Neural progenitor cell (in vitro differentiated cells): ENCODE results near the gene RIC3. TPM values are rescaled to one million over a fixed set of nuclear protein-coding genes. Genes with fewer than 3 reads are reported as not detected.

Source experiments
- DNase-seq: peaks from one replicate; pipeline ENCODE4 v3.0.0-alpha.2; 2016; ENCODE audit warnings: low spot score
- H2AFZ ChIP-seq: fragments of 200-600 bp; sonication (generic); replicated peaks from 2 replicates; pipeline ENCODE4 v1.6.1; 2016; ENCODE audit warnings: antibody characterized with exemption
- H3F3A ChIP-seq: fragments of 200-600 bp; sonication (generic); 2 replicates; pipeline ENCODE4 v1.6.1; 2016; ENCODE audit warnings: antibody characterized with exemption, low read depth
- H3K27ac ChIP-seq: fragments of 200-600 bp; sonication (generic); 2 replicates; pipeline ENCODE4 v1.5.1; 2016; ENCODE audit warnings: mild to moderate bottlenecking
- H3K27me3 ChIP-seq: fragments of 200-600 bp; sonication (generic); 2 replicates; pipeline ENCODE4 v1.6.1; 2016; ENCODE audit warnings: mild to moderate bottlenecking, moderate library complexity
- H3K36me3 ChIP-seq: fragments of 200-600 bp; sonication (generic); 2 replicates; pipeline ENCODE4 v1.5.1; 2016
- H3K4me1 ChIP-seq: fragments of 200-600 bp; sonication (generic); 2 replicates; pipeline ENCODE4 v1.6.1; 2016; ENCODE audit warnings: mixed run types
- H3K4me2 ChIP-seq: fragments of 200-600 bp; sonication (generic); 2 replicates; pipeline ENCODE4 v1.6.1; 2016
- H3K4me3 ChIP-seq: fragments of 200-600 bp; sonication (generic); 2 replicates; pipeline ENCODE4 v1.5.1; 2016
- H3K79me2 ChIP-seq: fragments of 200-600 bp; sonication (generic); 2 replicates; pipeline ENCODE4 v1.6.1; 2016; ENCODE audit warnings: low read depth
- H3K9ac ChIP-seq: fragments of 200-600 bp; sonication (generic); 2 replicates; pipeline ENCODE4 v1.6.1; 2016
- H3K9me3 ChIP-seq: fragments of 200-600 bp; sonication (generic); 2 replicates; pipeline ENCODE4 v1.5.1; 2016; ENCODE audit warnings: low read depth
- H4K20me1 ChIP-seq: fragments of 200-600 bp; sonication (generic); 2 replicates; pipeline ENCODE4 v1.6.1; 2016; ENCODE audit warnings: low read depth
- H3K27ac Mint-ChIP-seq: 3 replicates; pipeline ENCODE4 v1.8.0; 2021; ENCODE audit warnings: mixed read lengths
- H3K27me3 Mint-ChIP-seq: 2 replicates; pipeline ENCODE4 v1.8.0; 2022; ENCODE audit warnings: low read depth, mild to moderate bottlenecking, inconsistent platforms, moderate library complexity, mixed read lengths; ENCODE audit not compliant: insufficient read depth
- H3K36me3 Mint-ChIP-seq: 3 replicates; pipeline ENCODE4 v1.8.0; 2021; ENCODE audit warnings: mixed read lengths
- H3K4me1 Mint-ChIP-seq: 3 replicates; pipeline ENCODE4 v1.8.0; 2021; ENCODE audit warnings: mixed read lengths
- H3K4me3 Mint-ChIP-seq: 3 replicates; pipeline ENCODE4 v1.8.0; 2021; ENCODE audit warnings: mild to moderate bottlenecking, moderate library complexity, mixed read lengths
- H3K9me3 Mint-ChIP-seq: 3 replicates; pipeline ENCODE4 v1.8.0; 2020; ENCODE audit warnings: mixed read lengths
- EZH2 ChIP-seq: fragments of 200-600 bp; sonication (generic); IDR thresholded peaks from 2 replicates; pipeline ENCODE4 v1.6.1; 2017; ENCODE audit warnings: antibody characterized with exemption, mild to moderate bottlenecking, moderate library complexity
- EZH2phosphoT487 ChIP-seq: fragments of 200-600 bp; sonication (generic); IDR thresholded peaks from 2 replicates; pipeline ENCODE4 v1.6.1; 2017; ENCODE audit warnings: antibody characterized with exemption
- total RNA-seq: library from RNA; depleted of rRNA; stranded (reverse); fragments of >200 nt; gene quantifications from 2 replicates; pipeline ENCODE4 v1.2.3, GENCODE V29; 2015; ENCODE audit warnings: low replicate concordance
- TF ChIP-seq, protein P1 (sequence below): fragments of 200-600 bp; sonication (generic); IDR thresholded peaks from 2 replicates; pipeline ENCODE4 v1.5.1; 2017; ENCODE audit warnings: antibody characterized with exemption, mild to moderate bottlenecking

The RIC3 gene
- total RNA-seq, 1 donor from 2014 or later: 33.7 TPM

GRCh38 chr11:8079111-8079675, 89.6 kb downstream of the RIC3 start:
- Histone ChIP-seq H3K4me1 (peaks cover 28% of the 10 kb centered on the region), H2AFZ (no peak overlapping the region), H3F3A (peaks cover 18% of the 10 kb centered on the region), H3K36me3 (no peaks in the 10 kb centered on the region), H3K27me3 (peaks cover 21% of the 10 kb centered on the region), H4K20me1 (peaks cover 20% of the 10 kb centered on the region), H3K4me2 (no peak overlapping the region), H3K27ac (no peak overlapping the region), H3K9ac (no peak overlapping the region), H3K9me3 (no peaks in the 10 kb centered on the region), H3K4me3 (no peak overlapping the region), H3K79me2 (peaks cover 15% of the 10 kb centered on the region)
- Mint-ChIP-seq H3K27ac (no peak overlapping the region), H3K36me3 (peaks cover 1% of the 10 kb centered on the region), H3K9me3 (no peaks in the 10 kb centered on the region), H3K4me3 (peak overlapping the region; percentile 79), H3K27me3 (peaks cover 24% of the 10 kb centered on the region), H3K4me1 (peaks cover 40% of the 10 kb centered on the region)
- TF ChIP-seq EZH2phosphoT487: no peak
- TF ChIP-seq EZH2: no peak
- TF ChIP-seq, protein P1, sequence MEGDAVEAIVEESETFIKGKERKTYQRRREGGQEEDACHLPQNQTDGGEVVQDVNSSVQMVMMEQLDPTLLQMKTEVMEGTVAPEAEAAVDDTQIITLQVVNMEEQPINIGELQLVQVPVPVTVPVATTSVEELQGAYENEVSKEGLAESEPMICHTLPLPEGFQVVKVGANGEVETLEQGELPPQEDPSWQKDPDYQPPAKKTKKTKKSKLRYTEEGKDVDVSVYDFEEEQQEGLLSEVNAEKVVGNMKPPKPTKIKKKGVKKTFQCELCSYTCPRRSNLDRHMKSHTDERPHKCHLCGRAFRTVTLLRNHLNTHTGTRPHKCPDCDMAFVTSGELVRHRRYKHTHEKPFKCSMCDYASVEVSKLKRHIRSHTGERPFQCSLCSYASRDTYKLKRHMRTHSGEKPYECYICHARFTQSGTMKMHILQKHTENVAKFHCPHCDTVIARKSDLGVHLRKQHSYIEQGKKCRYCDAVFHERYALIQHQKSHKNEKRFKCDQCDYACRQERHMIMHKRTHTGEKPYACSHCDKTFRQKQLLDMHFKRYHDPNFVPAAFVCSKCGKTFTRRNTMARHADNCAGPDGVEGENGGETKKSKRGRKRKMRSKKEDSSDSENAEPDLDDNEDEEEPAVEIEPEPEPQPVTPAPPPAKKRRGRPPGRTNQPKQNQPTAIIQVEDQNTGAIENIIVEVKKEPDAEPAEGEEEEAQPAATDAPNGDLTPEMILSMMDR: no peak
- DNase-seq: no peak

DNA sequence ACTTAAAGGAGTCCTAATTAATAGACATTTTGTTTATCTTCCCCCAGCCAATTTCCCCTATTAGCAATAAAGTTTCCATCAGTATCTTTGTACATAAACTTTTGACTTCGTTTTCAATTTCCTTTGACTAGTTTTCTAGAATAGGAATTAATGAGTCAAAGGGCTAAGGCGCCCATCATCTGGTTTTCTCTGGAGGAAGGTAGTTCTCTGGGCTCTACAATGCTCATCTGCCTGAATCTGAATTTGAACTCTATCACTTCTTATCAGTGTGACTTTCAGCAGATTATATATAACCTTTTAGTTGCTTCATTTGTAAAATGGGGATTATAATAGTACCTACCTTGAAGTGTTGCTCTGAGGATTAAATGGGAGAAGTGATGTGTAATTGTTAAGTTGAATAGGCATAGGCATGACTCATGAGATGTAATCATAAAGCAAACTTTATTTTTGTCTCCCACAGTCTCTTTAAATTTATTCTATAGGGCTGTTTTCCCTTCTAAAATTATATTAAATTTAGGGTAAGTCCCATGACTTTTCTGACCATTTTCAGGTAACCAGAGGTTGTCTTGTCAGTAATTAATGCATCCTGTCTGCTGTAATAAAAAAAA, 93.6 kb downstream of the RIC3 start:
- TF ChIP-seq EZH2phosphoT487 (no peak), EZH2 (no peak)
- TF ChIP-seq, protein P1: no peak

DNA sequence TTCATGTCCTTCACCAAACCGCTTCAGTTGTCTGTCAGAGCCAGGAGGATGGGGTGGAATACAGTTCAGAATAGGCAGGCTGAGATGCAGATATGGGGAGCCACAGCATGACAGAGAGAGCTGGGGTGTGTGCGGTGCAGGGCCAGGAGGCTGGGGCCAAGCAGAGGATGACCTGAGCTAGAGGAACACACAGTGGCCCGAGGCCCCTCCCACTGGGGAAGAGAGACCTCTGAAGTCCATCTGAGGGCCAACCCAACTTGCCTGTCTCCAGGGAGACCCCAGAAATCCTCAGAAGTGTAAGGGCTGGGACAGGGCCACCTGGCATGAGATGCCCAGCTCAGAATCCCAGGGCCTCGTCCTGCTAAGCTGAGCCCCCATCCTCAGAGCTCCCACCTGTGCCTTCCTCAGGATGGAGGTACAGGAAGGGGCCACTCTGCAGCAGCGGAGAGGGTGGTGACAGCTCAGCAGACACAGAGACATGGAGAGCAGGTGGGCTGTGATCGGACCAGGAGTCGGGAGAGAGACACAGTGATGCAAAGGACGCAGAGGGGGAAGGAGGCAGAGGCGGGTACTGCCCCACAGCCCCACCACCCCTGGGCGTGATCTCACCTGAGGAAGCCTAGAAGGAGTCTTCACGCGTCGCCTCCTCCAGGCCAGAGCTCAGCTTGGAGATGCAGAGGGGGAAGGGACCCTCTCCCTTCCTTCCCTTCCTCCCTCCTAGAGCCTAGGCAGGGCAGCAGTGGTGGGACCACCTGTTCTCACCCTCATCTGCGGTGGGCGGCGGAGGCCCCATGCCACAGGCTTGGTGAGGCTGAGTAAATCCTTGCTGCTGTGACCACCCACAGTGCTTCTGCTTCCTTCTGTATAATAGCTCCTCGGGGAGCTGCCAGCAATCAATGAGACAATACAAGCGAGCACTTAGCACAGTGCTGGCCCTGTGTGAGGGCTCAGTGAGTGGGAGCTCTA, 96.9 kb downstream of the RIC3 start:
- peaks cover 28% of the 10 kb centered on the region for H3K4me1 Mint-ChIP-seq
- H3K9me3 Mint-ChIP-seq: no peaks in the 10 kb centered on the region
- Histone ChIP-seq H3K9ac (no peak overlapping the region), H3F3A (peaks cover 3% of the 10 kb centered on the region), H3K4me3 (no peak overlapping the region), H3K27me3 (peaks cover 7% of the 10 kb centered on the region), H3K4me2 (peak overlapping the region; percentile 53), H3K27ac (no peak overlapping the region), H3K9me3 (no peaks in the 10 kb centered on the region), H4K20me1 (no peaks in the 10 kb centered on the region), H2AFZ (no peak overlapping the region), H3K4me1 (peaks cover 23% of the 10 kb centered on the region), H3K79me2 (no peaks in the 10 kb centered on the region), H3K36me3 (no peaks in the 10 kb centered on the region)
- H3K27ac Mint-ChIP-seq: no peak overlapping the region
- no peak overlapping the region for H3K4me3 Mint-ChIP-seq
- peaks cover 20% of the 10 kb centered on the region for H3K27me3 Mint-ChIP-seq
- peak; percentile 81 for DNase-seq
- no peak for TF ChIP-seq EZH2
- TF ChIP-seq, protein P1: no peak
- no peaks in the 10 kb centered on the region for H3K36me3 Mint-ChIP-seq

More for the DNA sequence above, 93.6 kb downstream of the RIC3 start:
- Histone ChIP-seq H3F3A (peaks cover 3% of the 10 kb centered on the region), H3K27ac (no peak overlapping the region), H2AFZ (no peak overlapping the region), H3K4me1 (peaks cover 23% of the 10 kb centered on the region), H3K79me2 (no peaks in the 10 kb centered on the region), H3K4me2 (no peak overlapping the region), H3K4me3 (no peak overlapping the region), H3K9ac (no peak overlapping the region), H3K27me3 (peaks cover 21% of the 10 kb centered on the region), H4K20me1 (no peaks in the 10 kb centered on the region), H3K9me3 (no peaks in the 10 kb centered on the region), H3K36me3 (no peaks in the 10 kb centered on the region)
- Mint-ChIP-seq H3K27me3 (peaks cover 22% of the 10 kb centered on the region), H3K27ac (no peak overlapping the region), H3K4me3 (no peak overlapping the region), H3K9me3 (no peaks in the 10 kb centered on the region), H3K36me3 (peaks cover 1% of the 10 kb centered on the region), H3K4me1 (peaks cover 31% of the 10 kb centered on the region)
- no peak for DNase-seq
